HG03108 (cell line): ENCODE data around the gene ARMC9.

Experiments used
- ATAC-seq: cut with Tn5 transposase; IDR thresholded peaks from one replicate; pipeline ENCODE4 v1.9.1; 2021; ENCODE audit warnings: moderate library complexity; ENCODE audit not compliant: unreplicated experiment

ARMC9 gene

DNA sequence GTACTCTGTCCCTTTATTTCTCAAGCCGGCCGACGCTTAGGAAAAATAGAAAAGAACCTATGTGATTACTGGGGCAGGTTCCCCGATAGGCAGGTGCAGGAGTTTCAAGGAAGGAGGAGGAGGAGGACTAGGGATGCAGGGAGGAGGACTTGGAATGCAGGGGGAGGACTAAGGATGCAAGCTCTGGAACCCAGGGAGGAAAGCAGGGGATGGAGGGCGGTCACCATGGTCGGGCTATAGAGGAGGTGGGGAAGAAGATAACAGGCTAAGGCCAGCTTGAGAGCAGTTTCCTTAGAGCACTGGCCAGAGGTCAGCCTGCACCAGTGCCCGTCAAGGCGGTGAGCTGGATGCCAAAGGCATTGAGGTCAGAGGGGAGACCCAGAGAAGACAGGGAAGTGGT lies 178.4 kb downstream of the ARMC9 start:
- no peak for ATAC-seq

DNA sequence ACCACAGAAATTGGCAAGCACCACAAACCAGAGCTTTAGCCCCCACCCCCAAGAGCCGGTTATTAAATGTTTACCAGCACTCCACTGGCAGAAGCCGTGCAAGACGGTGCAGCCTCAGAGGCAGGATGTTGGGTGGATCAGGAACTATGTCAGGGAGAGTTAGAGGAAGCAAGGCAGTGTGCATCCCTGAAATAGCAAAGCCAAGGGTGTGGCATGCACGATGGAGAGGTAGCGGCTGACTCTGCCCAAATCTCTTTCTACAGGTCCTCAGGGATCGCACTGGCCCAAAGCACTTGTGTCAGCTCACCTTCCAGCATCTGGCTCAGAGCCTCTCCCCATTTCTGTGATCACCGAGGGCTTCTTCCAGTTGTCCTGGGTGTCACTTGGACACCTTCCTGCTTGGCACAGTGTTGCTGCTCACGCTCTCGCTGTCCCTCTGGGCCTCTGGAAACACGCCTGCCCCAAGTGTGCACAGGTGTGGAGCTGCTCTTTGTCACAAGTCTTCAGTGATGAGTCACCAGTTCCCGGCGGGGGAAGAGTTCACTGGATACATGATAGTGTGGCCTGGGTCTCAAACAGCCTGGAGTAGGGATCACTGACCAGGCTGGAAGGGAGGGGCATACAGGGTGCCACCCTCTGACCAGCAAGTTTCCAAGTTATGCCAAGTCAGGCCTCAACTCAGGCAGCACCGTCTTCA lies 179.7 kb downstream of the ARMC9 start:
- ATAC-seq = no peak

DNA sequence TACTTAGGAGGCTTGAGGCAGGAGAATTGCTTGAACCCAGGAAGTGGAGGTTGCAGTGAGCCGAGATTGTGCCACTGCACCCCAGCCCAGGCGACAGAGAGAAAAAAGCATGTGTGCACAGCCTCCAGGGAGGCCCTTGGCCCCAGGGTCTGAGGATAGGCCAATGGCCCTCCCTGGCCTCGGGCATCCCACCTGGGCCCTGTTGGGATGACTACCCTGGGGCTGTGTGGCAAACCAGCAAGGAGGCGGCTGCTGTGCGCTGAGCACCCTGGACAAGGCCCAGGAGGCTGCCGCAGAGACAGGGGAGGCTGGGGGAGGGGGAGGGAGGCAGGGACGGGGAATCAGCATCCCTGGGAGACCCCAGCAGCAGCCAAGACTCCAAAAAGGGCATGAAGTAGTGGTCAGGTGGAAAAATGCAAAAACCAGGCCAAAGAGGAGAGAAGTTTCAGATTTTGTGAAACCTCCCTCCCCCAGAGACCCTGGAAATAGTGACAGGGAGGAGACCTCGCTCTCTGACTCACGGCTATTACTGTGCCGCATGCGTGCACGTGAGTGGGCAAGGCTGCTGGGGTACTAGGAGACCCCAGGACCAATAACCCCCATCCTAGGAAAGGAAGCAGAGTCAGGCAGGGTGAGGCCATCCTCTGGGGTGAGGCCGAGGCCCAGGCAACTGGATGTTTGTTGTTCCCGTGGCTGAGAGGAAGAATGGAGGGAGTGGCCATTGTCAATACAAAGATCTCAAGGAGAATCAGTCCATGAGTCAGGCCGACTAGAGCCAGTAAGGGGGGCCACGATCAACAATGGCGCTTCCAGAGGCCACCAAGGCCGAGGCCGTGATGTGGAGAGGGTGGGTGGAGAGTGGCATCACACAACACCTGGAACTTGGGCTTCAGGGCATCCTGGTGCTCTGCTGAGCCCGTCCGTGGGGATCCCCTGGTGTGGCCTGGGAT lies 181.1 kb downstream of the ARMC9 start:
- ATAC-seq = no peak

DNA sequence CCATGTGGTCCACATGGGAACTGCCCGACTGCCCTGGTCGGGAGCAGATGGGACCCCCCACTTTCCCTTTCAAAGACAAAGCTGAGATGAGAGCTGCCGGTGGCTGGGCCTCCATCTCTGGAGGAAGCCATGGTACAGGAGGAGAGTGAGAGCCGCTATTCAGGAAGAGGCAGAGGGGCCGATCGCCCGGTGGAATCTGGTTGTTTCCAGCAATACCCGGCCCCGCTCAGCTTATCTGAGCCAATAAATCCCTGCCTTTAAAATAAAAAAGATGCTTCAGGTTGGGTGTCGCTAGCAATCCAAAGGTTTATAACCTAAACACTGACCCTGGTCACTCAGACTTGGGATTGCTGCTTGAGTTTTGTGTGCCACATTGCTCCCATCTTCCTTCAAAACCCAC lies 181.9 kb downstream of the ARMC9 start:
- no peak for ATAC-seq

- ATAC-seq = no peak
These were observed 182.8 kb downstream of the ARMC9 start for GRCh38 chr2:231380991-231381847.

GRCh38 chr2:231382116-231382515 lies 183.7 kb downstream of the ARMC9 start:
- no peak for ATAC-seq

- no peak for ATAC-seq
These were observed 185.1 kb downstream of the ARMC9 start for GRCh38 chr2:231383416-231384108.

- ATAC-seq = no peak
These were observed 185.6 kb downstream of the ARMC9 start for GRCh38 chr2:231384109-231384435.

- no peak for ATAC-seq
These were observed 186.5 kb downstream of the ARMC9 start for GRCh38 chr2:231384970-231385369.

DNA sequence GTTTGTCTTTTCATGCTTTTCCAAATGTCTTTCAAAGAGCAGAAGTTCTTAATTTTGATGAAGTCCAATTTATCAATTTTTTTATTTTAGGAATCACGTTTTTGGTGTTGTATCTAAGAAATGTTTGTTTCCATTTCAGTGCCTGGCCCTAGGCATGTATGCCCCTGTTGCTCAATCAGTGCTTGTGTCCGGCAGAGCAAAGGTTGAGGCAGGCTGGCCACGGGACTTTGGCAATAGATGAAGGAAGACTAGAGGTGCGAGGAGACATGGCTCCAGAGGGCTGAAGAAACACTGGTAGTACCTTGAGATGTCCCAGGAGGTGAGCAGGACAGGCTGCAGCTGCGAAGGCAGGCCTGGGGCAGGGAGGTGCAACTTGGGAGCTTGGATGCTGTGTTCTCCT lies 187.0 kb downstream of the ARMC9 start:
- ATAC-seq = no peak

DNA sequence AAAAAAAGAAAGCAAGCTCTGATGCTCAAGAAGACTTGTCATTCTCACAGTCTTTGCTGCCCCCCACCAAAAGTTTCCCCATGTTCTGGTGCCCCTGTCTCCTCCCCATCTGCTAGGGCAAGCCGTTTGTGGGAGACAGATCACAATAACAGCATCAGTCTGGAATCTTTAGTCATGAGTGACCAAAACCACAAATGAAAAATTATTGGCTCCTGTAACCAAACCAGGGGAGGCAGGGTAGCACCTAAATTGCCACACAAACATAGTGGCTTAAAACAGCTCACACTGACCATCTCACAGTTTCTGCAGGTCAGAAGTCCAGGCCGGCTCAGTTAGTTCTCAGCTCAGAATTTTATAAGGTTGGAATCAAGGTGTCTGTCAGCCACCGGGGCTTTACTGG lies 188.0 kb downstream of the ARMC9 start:
- no peak for ATAC-seq

GRCh38 chr2:231387904-231388724 lies 189.7 kb downstream of the ARMC9 start:
- ATAC-seq = no peak

DNA sequence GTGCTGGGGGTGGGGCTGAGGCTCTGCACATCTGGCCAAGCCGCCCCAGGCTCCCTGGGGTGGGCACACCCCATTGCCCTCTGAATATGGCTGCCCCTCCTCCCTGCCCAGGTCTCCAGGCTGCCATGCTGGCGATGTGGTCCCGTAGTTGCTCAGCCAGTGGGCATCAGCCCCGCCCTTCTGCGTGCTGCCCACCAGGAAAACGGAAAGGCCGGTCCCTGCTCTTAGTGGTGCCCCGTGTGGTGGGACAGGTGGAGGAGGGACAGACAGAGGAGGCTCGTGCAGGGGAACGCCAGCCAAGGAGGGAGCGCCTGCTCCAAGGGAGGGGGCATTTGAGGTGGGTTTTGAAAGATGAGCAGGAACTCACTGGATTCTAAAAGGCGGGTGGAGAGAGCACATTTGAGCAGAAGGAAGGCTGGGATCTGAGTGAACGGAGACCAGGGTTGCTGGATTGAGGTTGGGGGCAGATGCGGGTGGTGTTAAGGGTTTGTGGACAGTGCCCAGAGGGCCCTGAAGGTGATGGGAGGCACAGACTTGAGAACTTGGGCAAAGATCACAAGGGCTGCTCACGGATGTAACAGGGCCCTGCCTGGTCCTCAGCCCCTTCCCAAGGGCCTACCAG lies 190.4 kb downstream of the ARMC9 start:
- ATAC-seq = no peak

GRCh38 chr2:231390667-231391066 lies 192.2 kb downstream of the ARMC9 start:
- ATAC-seq = no peak

DNA sequence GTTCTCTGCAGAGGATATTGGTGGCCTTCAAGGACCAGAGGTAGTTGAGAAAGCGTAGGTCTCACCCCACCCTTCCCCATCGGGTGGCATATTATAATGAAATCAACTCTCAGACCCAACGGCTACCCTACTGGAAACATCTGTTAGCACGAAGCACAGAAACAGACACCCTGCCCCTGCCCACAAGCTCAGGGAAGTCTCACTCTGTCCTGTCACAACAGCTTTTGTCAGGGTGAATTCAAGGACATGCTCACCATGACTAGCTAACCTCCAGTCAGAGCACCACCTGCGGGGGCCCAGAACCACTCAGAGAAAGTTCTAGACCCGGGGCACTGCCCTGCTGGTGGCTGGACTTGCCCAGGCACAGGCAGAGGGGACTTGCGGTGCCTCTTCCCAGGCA lies 193.6 kb downstream of the ARMC9 start:
- no peak for ATAC-seq

- ATAC-seq = no peak
These were observed 194.2 kb downstream of the ARMC9 start for GRCh38 chr2:231392431-231393148.

DNA sequence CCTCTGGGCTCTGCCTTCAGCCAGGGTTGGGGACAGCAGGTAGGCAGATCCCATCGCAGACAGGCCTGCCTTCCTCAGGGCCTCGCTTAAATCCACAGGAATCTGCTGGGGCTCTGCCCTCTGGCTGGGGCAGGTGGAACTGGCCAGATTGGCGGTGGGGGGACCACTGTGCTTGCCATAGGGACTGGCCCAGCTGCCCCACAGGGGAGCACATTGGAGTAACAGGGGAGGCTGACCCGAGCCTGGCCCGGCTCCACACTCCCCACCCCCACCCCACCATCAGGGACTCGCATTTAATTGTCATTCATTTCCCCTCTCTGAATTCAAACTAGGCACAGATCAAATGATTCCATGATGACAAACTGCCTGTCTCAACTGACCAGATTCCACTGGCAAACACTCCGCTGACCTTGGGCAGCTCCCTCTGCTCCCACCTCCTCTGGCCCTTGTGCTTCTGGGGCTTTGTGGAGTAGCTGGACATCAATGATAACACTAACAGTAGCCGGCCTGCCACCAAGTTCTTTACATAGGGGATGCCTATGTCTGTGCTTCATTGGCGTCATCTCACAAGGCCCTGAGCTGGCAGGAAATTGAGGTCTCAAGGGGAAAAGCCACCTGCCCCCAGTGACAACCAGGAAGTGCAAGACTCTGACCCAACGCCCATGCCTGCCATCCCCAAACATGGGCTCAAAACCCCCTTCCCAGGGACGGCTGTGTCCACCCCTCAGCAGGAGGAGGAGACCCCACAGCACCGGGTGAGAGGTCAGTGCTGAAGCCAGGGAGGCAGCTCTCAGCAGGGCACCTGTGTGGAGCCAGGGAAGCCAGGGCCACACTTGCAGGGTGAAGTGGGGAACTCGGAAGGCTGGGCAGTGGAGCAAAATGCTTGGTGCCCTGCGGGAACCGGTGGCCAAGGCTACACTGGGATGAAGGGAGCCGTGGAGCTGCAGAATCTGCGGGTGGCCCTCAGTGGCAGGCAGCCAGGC lies 195.0 kb downstream of the ARMC9 start:
- ATAC-seq = peak; percentile 39
